ENCODE data around the gene SBK3. TPM values are rescaled to one million over a fixed set of nuclear protein-coding genes. Genes with fewer than 3 reads are reported as not detected.
A peak's percentile ranks its signal among the peaks of the same experiment; 100 is the strongest.

Gene SBK3
- total and polyA plus RNA-seq, 2 donors (not counting 1 experiment from before 2014, with no cell fraction given), result not detected

DNA sequence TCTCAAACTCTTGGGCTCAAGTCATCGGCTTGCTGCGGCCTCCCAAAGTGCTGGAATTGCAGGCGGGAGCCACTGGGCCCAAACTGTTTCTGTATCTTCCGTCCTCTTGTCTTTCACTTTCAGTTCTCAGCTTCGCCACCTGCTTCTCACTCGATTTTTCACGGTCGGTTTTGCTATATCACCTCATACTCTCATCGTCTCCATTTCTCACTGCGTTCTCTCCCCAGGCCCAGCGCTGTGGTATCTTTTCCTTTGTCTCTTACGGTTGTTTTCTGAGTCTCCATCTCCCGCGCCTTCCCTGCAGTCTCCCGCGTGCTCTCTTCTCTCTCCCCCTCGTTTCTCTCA is 42.2 kb downstream of the SBK3 start:
- H4K20me1 ChIP-seq (ENCODE audit: control insufficient read depth, insufficient read depth, low read length, poor library complexity, severe bottlenecking), result no peaks in the 10 kb centered on the region
- peak overlapping the region in 4 of 5 experiments; percentile 67 to 71 (median 69) for H3K4me3 ChIP-seq (ENCODE audit: control extremely low read depth in 1 of 5, extremely low read depth in 1 of 5, insufficient read depth in 1 of 5, low read depth in 2 of 5, low read length in 4 of 5)
- 77% methylated on average over 17 of the region's 17 CpGs for WGBS (ENCODE audit: insufficient coverage)
- no peaks in the 10 kb centered on the region for H3K36me3 ChIP-seq (replicated peaks in 1 of 2; ENCODE audit: control extremely low read depth in 1 of 2, control insufficient read depth in 1 of 2, extremely low read depth in 1 of 2, insufficient read depth in 2 of 2, low read length in 1 of 2)
- ATAC-seq (ENCODE audit: low read depth) (no peak), DNase-seq (peak; percentile 54)
- ChIA-PET POLR2A (interaction anchor here (0.6 kb wide), 1 partner anchor 524 kb away, joined by 5 read pairs; no protein-coding TSS in a partner anchor), CTCF (interaction anchor here (0.7 to 2.7 kb wide), 33 partner anchors 9 to 414 kb away, joined by 3 to 133 read pairs (median 7); partner anchors contain the start of genes ISOC2, KMT5C, NAT14 and PPP6R1)
- H3K27me3 Mint-ChIP-seq, result no peaks in the 10 kb centered on the region
- H3K9me3 ChIP-seq (ENCODE audit: control extremely low read depth in 1 of 3, control insufficient read depth in 2 of 3, insufficient read depth in 1 of 3, low read length in 2 of 3), result no peaks in the 10 kb centered on the region
- H3K9me3 Mint-ChIP-seq (ENCODE audit: insufficient read depth), result no peaks in the 10 kb centered on the region
- peak overlapping the region; percentile 64 for H3K9ac ChIP-seq (ENCODE audit: low read length)
- H3K79me2 ChIP-seq (ENCODE audit: control insufficient read depth, insufficient read depth, low read length), result peaks cover 6% of the 10 kb centered on the region
- H3K27ac ChIP-seq (ENCODE audit: low read length in 2 of 2), result peak overlapping the region; percentile 91 to 94
- peak overlapping the region; percentile 93 for H3K4me3 Mint-ChIP-seq
- TF ChIP-seq, protein P1, sequence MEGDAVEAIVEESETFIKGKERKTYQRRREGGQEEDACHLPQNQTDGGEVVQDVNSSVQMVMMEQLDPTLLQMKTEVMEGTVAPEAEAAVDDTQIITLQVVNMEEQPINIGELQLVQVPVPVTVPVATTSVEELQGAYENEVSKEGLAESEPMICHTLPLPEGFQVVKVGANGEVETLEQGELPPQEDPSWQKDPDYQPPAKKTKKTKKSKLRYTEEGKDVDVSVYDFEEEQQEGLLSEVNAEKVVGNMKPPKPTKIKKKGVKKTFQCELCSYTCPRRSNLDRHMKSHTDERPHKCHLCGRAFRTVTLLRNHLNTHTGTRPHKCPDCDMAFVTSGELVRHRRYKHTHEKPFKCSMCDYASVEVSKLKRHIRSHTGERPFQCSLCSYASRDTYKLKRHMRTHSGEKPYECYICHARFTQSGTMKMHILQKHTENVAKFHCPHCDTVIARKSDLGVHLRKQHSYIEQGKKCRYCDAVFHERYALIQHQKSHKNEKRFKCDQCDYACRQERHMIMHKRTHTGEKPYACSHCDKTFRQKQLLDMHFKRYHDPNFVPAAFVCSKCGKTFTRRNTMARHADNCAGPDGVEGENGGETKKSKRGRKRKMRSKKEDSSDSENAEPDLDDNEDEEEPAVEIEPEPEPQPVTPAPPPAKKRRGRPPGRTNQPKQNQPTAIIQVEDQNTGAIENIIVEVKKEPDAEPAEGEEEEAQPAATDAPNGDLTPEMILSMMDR (IDR thresholded peaks at IDR 0.05), result no peak
- TF ChIP-seq EZH2 (IDR thresholded peaks at IDR 0.05; ENCODE audit: borderline replicate concordance, insufficient read depth, low read depth, low read length, poor library complexity, severe bottlenecking), result no peak
- peak overlapping the region; percentile 86 for H3K4me2 ChIP-seq (replicated peaks; ENCODE audit: low read depth, low read length, poor library complexity, severe bottlenecking)
- H2AFZ ChIP-seq (ENCODE audit: insufficient read depth, low read depth, low read length, poor library complexity, severe bottlenecking), result peak overlapping the region; percentile 93
- no peaks in the 10 kb centered on the region for H3K27me3 ChIP-seq (replicated peaks in 1 of 4; ENCODE audit: control extremely low read depth in 1 of 4, control insufficient read depth in 3 of 4, insufficient read depth in 4 of 4, low read length in 3 of 4)
- peaks cover 16% of the 10 kb centered on the region for H3K4me1 Mint-ChIP-seq
- H3K27ac Mint-ChIP-seq, result peak overlapping the region; percentile 94
- intact Hi-C loops (cut with micrococcal nuclease), result loop anchor here (2.0 to 5.0 kb wide), 4 partner anchors 26 to 201 kb away; partner anchors contain the start of genes ISOC2 and ZNF628
- H3K4me1 ChIP-seq (ENCODE audit: control insufficient read depth in 2 of 2, insufficient read depth in 2 of 2, low read length in 2 of 2), result peaks cover 4 to 16% of the 10 kb centered on the region in 2 donors

DNA sequence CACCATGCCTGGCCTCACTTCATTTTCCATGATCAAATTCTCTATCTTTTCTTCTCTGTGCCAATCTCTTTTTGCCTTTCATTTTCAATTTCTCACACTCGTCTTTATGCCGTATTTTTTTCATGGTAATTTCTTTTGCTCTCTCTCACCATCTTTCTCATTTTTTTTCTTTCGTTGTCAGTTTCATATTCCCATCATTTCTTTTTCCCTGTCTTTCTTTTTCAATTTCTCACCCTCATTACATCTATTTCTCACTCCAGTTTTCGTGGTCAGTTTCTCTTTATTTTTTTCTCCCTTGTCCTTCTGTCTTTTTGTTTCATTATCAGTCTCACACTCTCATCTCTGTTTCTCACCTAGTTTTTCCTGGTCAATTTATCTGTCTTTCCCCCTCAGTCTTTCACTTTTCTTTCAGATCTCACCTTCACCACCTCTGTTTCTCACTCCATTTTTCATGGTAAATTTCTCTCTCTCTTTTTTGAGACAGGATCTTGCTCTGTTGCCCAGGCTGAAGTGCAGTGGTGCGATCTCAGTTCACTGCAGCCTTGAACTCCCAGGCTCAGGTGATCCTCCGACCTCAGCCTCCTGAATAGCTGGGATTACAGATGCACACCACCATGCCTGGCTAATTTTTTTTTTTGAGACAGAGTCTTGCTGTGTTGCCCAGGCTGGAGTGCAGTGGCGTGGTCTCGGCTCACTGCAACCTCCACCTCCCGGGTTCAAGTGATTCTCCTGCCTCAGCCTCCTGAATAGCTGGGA is 43.0 kb downstream of the SBK3 start:
- no peaks in the 10 kb centered on the region for H3K36me3 ChIP-seq (replicated peaks in 1 of 2; ENCODE audit: control extremely low read depth in 1 of 2, control insufficient read depth in 1 of 2, extremely low read depth in 1 of 2, insufficient read depth in 2 of 2, low read length in 1 of 2)
- no peaks in the 10 kb centered on the region for H3K9me3 Mint-ChIP-seq (ENCODE audit: insufficient read depth)
- H3K4me3 ChIP-seq (ENCODE audit: control extremely low read depth in 1 of 5, extremely low read depth in 1 of 5, insufficient read depth in 1 of 5, low read depth in 2 of 5, low read length in 4 of 5), result no peak overlapping the region
- intact Hi-C loops (cut with micrococcal nuclease), result loop anchor here (2.0 to 5.0 kb wide), 4 partner anchors 26 to 200 kb away; partner anchors contain the start of genes ISOC2 and ZNF628
- WGBS (ENCODE audit: insufficient coverage), result 90% methylated on average over 7 of the region's 9 CpGs
- H2AFZ ChIP-seq (ENCODE audit: insufficient read depth, low read depth, low read length, poor library complexity, severe bottlenecking), result no peak overlapping the region
- H3K27ac ChIP-seq (ENCODE audit: low read length in 2 of 2), result no peak overlapping the region
- H3K27me3 Mint-ChIP-seq, result no peaks in the 10 kb centered on the region
- H3K4me1 Mint-ChIP-seq, result peaks cover 16% of the 10 kb centered on the region
- ATAC-seq (ENCODE audit: low read depth) (no peak), DNase-seq (no peak)
- no peak overlapping the region for H3K27ac Mint-ChIP-seq
- H3K4me1 ChIP-seq (ENCODE audit: control insufficient read depth in 2 of 2, insufficient read depth in 2 of 2, low read length in 2 of 2), result peaks cover 4 to 16% of the 10 kb centered on the region in 2 donors
- peaks cover 6% of the 10 kb centered on the region for H3K79me2 ChIP-seq (ENCODE audit: control insufficient read depth, insufficient read depth, low read length)
- CTCF ChIA-PET, result interaction anchor here (1.0 to 2.0 kb wide), 2 partner anchors 14 to 131 kb away, joined by 3 to 5 read pairs; no protein-coding TSS in a partner anchor
- H3K9ac ChIP-seq (ENCODE audit: low read length), result no peak overlapping the region
- peak overlapping the region; percentile 57 for H3K4me3 Mint-ChIP-seq
- no peak overlapping the region for H3K4me2 ChIP-seq (replicated peaks; ENCODE audit: low read depth, low read length, poor library complexity, severe bottlenecking)
- no peaks in the 10 kb centered on the region for H4K20me1 ChIP-seq (ENCODE audit: control insufficient read depth, insufficient read depth, low read length, poor library complexity, severe bottlenecking)
- TF ChIP-seq, protein P1 (IDR thresholded peaks at IDR 0.05), result no peak
- no peak for TF ChIP-seq EZH2 (IDR thresholded peaks at IDR 0.05; ENCODE audit: borderline replicate concordance, insufficient read depth, low read depth, low read length, poor library complexity, severe bottlenecking)
- H3K9me3 ChIP-seq (ENCODE audit: control extremely low read depth in 1 of 3, control insufficient read depth in 2 of 3, insufficient read depth in 1 of 3, low read length in 2 of 3), result no peaks in the 10 kb centered on the region
- POLR2A ChIA-PET, result no interaction called here
- H3K27me3 ChIP-seq (replicated peaks in 1 of 4; ENCODE audit: control extremely low read depth in 1 of 4, control insufficient read depth in 3 of 4, insufficient read depth in 4 of 4, low read length in 3 of 4), result no peaks in the 10 kb centered on the region

Data from B cell (primary cell).